Endothelial cell of umbilical vein (primary cell): Measurements from ENCODE around the gene VSIG10L2. TPM values are rescaled to one million over a fixed set of nuclear protein-coding genes. Genes with fewer than 3 reads are reported as not detected.

Experiments
- BruUV-seq: library from RNA; stranded (reverse); fragments of 400-500 nt; replicated peaks from 2 replicates; lab custom pipeline; 2021; lab: Mats Ljungman, UMichigan
- CTCF ChIA-PET: fragments of 300-600, 350-600 bp; sonication (Branson Sonifier 250); formaldehyde crosslinking; loops from one replicate; lab custom pipeline; 2021; ENCODE audit warnings: antibody characterized with exemption, inconsistent platforms; lab: Charles Lee
- POLR2A ChIA-PET: fragments of 300-600, 350-600 bp; sonication (Branson Sonifier 250); formaldehyde crosslinking; loops from one replicate; lab custom pipeline; 2021; ENCODE audit warnings: antibody characterized with exemption, inconsistent platforms; lab: Charles Lee
- DNase-seq: peaks from one replicate; pipeline ENCODE4 v3.0.0-alpha.2; 2011; ENCODE audit warnings: low read depth, low spot score
- FAIRE-seq: peaks from 2 replicates; lab custom pipeline; 2011; peaks lifted over from hg19 to GRCh38; lab: Jason Lieb, UNC
- H2AFZ ChIP-seq: 2 replicates; pipeline ENCODE4 v1.6.0; 2012; ENCODE audit warnings: low read depth, low read length, control low read depth, inconsistent platforms
- H3K27ac ChIP-seq: 2 replicates; pipeline ENCODE4 v1.5.1; 2011; ENCODE audit warnings: low read depth, mild to moderate bottlenecking, control low read depth, low read length, moderate library complexity; ENCODE audit not compliant: insufficient read depth
- H3K27me3 ChIP-seq, 2 experiments: 2 replicates each; pipeline versions ENCODE4 v1.6.0 to v1.6.1; 2011; ENCODE audit warnings: low read length in 2 of 2, mixed read lengths in 1 of 2; ENCODE audit not compliant: control insufficient read depth in 2 of 2, insufficient read depth in 2 of 2
- H3K36me3 ChIP-seq, 2 experiments: 2 replicates in 1 of 2; 3 replicates in 1 of 2; pipeline ENCODE4 v1.5.1; 2011; ENCODE audit warnings: low read length in 2 of 2, mild to moderate bottlenecking in 1 of 2, moderate library complexity in 1 of 2; ENCODE audit not compliant: control insufficient read depth in 2 of 2, insufficient read depth in 2 of 2; ENCODE audit errors: extremely low read depth in 1 of 2
- H3K4me1 ChIP-seq: 3 replicates; pipeline ENCODE4 v1.5.1; 2011; ENCODE audit warnings: mild to moderate bottlenecking, low read length; ENCODE audit not compliant: control insufficient read depth, insufficient read depth; ENCODE audit errors: extremely low read depth
- H3K4me2 ChIP-seq: 2 replicates; pipeline ENCODE4 v1.6.1; 2011; ENCODE audit warnings: low read length, control low read depth, mixed read lengths; ENCODE audit not compliant: insufficient read depth
- H3K4me3 ChIP-seq, 3 experiments: fragments of 200-600 bp in 1 of 3; sonication (generic), shearing (Covaris generic) in 1 of 3; replicated peaks in 1 of 3; 2 replicates each; pipeline ENCODE4 v1.5.1; 2011 to 2016; ENCODE audit warnings: control low read depth in 3 of 3, low read length in 3 of 3, mild to moderate bottlenecking in 2 of 3, inconsistent platforms in 1 of 3, low read depth in 1 of 3, moderate library complexity in 1 of 3; ENCODE audit not compliant: insufficient read depth in 1 of 3
- H3K79me2 ChIP-seq: 2 replicates; pipeline ENCODE4 v1.6.0; 2012; ENCODE audit warnings: low read length, inconsistent platforms; ENCODE audit not compliant: control insufficient read depth, insufficient read depth
- H3K9ac ChIP-seq: replicated peaks from 2 replicates; pipeline ENCODE3; 2011; ENCODE audit warnings: low read length, control low read depth; ENCODE audit not compliant: insufficient read depth; ENCODE audit errors: extremely low read depth
- H3K9me1 ChIP-seq: replicated peaks from 3 replicates; pipeline ENCODE4 v1.6.0; 2011; ENCODE audit warnings: mild to moderate bottlenecking, low read length; ENCODE audit not compliant: control insufficient read depth, insufficient read depth; ENCODE audit errors: extremely low read depth
- H3K9me3 ChIP-seq: replicated peaks from 2 replicates; pipeline ENCODE4 v1.5.1; 2012; ENCODE audit warnings: low read length, inconsistent platforms; ENCODE audit not compliant: control insufficient read depth, insufficient read depth
- H4K20me1 ChIP-seq: replicated peaks from 2 replicates; pipeline ENCODE3; 2011; ENCODE audit warnings: mild to moderate bottlenecking, low read length; ENCODE audit not compliant: control insufficient read depth, insufficient read depth; ENCODE audit errors: extremely low read depth
- EZH2 ChIP-seq: IDR thresholded peaks from 2 replicates; pipeline ENCODE4 v1.6.1; 2012; ENCODE audit warnings: borderline replicate concordance, low read depth, mild to moderate bottlenecking, moderate library complexity, low read length, inconsistent platforms; ENCODE audit not compliant: severe bottlenecking
- FOS ChIP-seq: IDR thresholded peaks from 2 replicates; pipeline ENCODE4 v1.6.1; 2011; ENCODE audit warnings: mild to moderate bottlenecking, low read length, moderate library complexity, borderline replicate concordance; ENCODE audit not compliant: insufficient read depth
- GATA2 ChIP-seq: IDR thresholded peaks from 2 replicates; pipeline ENCODE4 v1.7.0; 2011; ENCODE audit warnings: low read depth, mild to moderate bottlenecking, moderate library complexity, mixed read lengths, low read length; ENCODE audit not compliant: insufficient read length, insufficient read depth
- JUN ChIP-seq: IDR thresholded peaks from 2 replicates; pipeline ENCODE4 v1.6.1; 2011; ENCODE audit warnings: borderline replicate concordance, low read depth; ENCODE audit not compliant: insufficient read length, insufficient read depth
- MYC ChIP-seq: IDR thresholded peaks from one replicate; pipeline ENCODE4 v1.6.1; 2011; ENCODE audit warnings: mild to moderate bottlenecking, low read depth, low read length
- POLR2A ChIP-seq: IDR thresholded peaks from 2 replicates; pipeline ENCODE4 v1.6.1; 2012; ENCODE audit warnings: low read depth, mild to moderate bottlenecking, control low read depth, low read length
- POLR2AphosphoS5 ChIP-seq: IDR thresholded peaks from 2 replicates; pipeline ENCODE4 v1.6.1; 2012; ENCODE audit warnings: low read depth, mild to moderate bottlenecking, control low read depth, low read length, moderate library complexity; ENCODE audit not compliant: insufficient read depth
- dilution Hi-C: fragments of 300-500 bp; cut with MboI; formaldehyde crosslinking; loops from one replicate; pipeline ENCODE4 v1.15.0; 2019; ENCODE audit warnings: low sequenced_read_pairs; ENCODE audit not compliant: extremely low pct_ligation_motif_present
- intact Hi-C: fragments of 100-400 bp; cut with micrococcal nuclease; formaldehyde crosslinking; loops from one replicate; pipeline ENCODE4 v1.10.0; 2022
- polyA plus RNA-seq, 4 experiments: library from polyadenylated mRNA; depleted of rRNA in 3 of 4; stranded (reverse) in 3 of 4; unstranded in 1 of 4; fragments of >200 nt; gene quantifications; 2 replicates each; pipeline versions ENCODE4 v1.2.1 to v1.2.3, GENCODE V29; 2011 to 2012; ENCODE audit warnings: missing spikeins in 1 of 4
- total RNA-seq: library from RNA; stranded (reverse); gene quantifications from 2 replicates; pipeline ENCODE4 v1.2.3, GENCODE V29; 2021
- TF ChIP-seq, protein P1 (sequence below), 2 donors: IDR thresholded peaks; 1 replicate in 1 of 2; 2 replicates in 1 of 2; pipeline ENCODE4 v1.5.1; 2011; ENCODE audit warnings: low read length in 2 of 2, mild to moderate bottlenecking in 2 of 2, moderate library complexity in 2 of 2, control low read depth in 1 of 2, inconsistent platforms in 1 of 2, low read depth in 1 of 2; ENCODE audit not compliant: insufficient read depth in 1 of 2; ENCODE audit errors: extremely low read depth in 1 of 2
- TF ChIP-seq, protein P2 (sequence below): IDR thresholded peaks from 2 replicates; pipeline ENCODE4 v1.6.1; 2011; ENCODE audit not compliant: insufficient read depth, insufficient read length

Gene VSIG10L2
- total and polyA plus RNA-seq, 2 donors (not counting 3 experiments of a cell fraction or from before 2014, with no cell fraction given) = not detected

DNA sequence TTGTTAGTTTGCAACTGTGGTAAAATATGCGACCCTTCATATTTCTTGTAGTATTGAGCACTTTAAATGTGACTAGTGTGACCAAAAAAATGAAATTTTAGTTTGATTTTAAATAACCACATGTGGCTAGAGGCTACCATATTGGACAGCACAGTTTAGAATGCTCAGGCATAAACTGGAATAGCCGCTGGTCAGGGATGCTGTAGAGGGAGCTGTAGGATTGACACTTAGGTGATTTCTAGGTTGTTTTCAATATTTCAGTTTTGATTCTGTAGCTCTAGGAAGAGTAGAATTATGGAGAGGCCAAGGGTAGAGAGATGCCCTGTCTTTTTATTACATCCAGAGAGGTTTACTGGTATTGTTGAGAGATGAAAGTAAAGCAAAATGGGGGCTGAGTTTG is 10.8 kb upstream of the VSIG10L2 start:
- POLR2A ChIA-PET = no interaction called here
- Histone ChIP-seq H3K9me1 (no peaks in the 10 kb centered on the region), H3K4me1 (no peaks in the 10 kb centered on the region), H3K4me3 (no peak overlapping the region), H3K36me3 (no peaks in the 10 kb centered on the region), H3K9ac (no peak overlapping the region), H3K79me2 (no peaks in the 10 kb centered on the region), H2AFZ (no peak overlapping the region), H4K20me1 (no peaks in the 10 kb centered on the region), H3K27me3 (peaks cover 0 to 2% of the 10 kb centered on the region in 2 experiments), H3K9me3 (no peaks in the 10 kb centered on the region), H3K4me2 (no peak overlapping the region), H3K27ac (no peak overlapping the region)
- intact Hi-C loops (no loop called here), dilution Hi-C loops (no loop called here)
- FAIRE-seq = no peak
- DNase-seq = no peak
- TF ChIP-seq JUN (no peak), EZH2 (no peak), POLR2AphosphoS5 (no peak), MYC (no peak), FOS (no peak), POLR2A (no peak), GATA2 (no peak)
- TF ChIP-seq, protein P1, sequence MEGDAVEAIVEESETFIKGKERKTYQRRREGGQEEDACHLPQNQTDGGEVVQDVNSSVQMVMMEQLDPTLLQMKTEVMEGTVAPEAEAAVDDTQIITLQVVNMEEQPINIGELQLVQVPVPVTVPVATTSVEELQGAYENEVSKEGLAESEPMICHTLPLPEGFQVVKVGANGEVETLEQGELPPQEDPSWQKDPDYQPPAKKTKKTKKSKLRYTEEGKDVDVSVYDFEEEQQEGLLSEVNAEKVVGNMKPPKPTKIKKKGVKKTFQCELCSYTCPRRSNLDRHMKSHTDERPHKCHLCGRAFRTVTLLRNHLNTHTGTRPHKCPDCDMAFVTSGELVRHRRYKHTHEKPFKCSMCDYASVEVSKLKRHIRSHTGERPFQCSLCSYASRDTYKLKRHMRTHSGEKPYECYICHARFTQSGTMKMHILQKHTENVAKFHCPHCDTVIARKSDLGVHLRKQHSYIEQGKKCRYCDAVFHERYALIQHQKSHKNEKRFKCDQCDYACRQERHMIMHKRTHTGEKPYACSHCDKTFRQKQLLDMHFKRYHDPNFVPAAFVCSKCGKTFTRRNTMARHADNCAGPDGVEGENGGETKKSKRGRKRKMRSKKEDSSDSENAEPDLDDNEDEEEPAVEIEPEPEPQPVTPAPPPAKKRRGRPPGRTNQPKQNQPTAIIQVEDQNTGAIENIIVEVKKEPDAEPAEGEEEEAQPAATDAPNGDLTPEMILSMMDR (IDR thresholded peaks at IDR 0.05; ENCODE audit: extremely low read depth in 1 of 2, insufficient read depth in 1 of 2, low read depth in 1 of 2, low read length in 2 of 2) = no peak
- TF ChIP-seq, protein P2, sequence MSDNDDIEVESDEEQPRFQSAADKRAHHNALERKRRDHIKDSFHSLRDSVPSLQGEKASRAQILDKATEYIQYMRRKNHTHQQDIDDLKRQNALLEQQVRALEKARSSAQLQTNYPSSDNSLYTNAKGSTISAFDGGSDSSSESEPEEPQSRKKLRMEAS = no peak
- no TSS peak for BruUV-seq
- CTCF ChIA-PET = no interaction called here
